SW480 (cell line): ENCODE measurements around the gene DBX1.

Source experiments
- DNase-seq: peaks from one replicate; pipeline ENCODE4 v3.0.0-alpha.2; 2016; ENCODE audit warnings: low spot score

The DBX1 gene

GRCh38 chr11:20120134-20120925 lies 39.9 kb downstream of the DBX1 start:
- no peak for DNase-seq

GRCh38 chr11:20119315-20119714 lies 41.0 kb downstream of the DBX1 start:
- no peak for DNase-seq

- DNase-seq: no peak
Measured at GRCh38 chr11:20118209-20118608, 42.1 kb downstream of the DBX1 start.

- no peak for DNase-seq
Measured at GRCh38 chr11:20117291-20117690, 43.0 kb downstream of the DBX1 start.

GRCh38 chr11:20116825-20117224 lies 43.5 kb downstream of the DBX1 start:
- DNase-seq: no peak

- DNase-seq: no peak
Measured at GRCh38 chr11:20114588-20114987, 45.7 kb downstream of the DBX1 start.

- no peak for DNase-seq
Measured at GRCh38 chr11:20113149-20113438, 47.2 kb downstream of the DBX1 start.

GRCh38 chr11:20112291-20113148 lies 47.8 kb downstream of the DBX1 start:
- peak; percentile 31 for DNase-seq

GRCh38 chr11:20111871-20112270 lies 48.4 kb downstream of the DBX1 start:
- no peak for DNase-seq

GRCh38 chr11:20110908-20111669 lies 49.2 kb downstream of the DBX1 start:
- DNase-seq: peak; percentile 69

GRCh38 chr11:20109731-20110445 lies 50.4 kb downstream of the DBX1 start:
- DNase-seq: no peak
